Testis (tissue), 3 donors: ENCODE results near the gene COL4A3. TPM values are rescaled to one million over a fixed set of nuclear protein-coding genes. Genes with fewer than 3 reads are reported as not detected.

Experiments
- DNase-seq: peaks from one replicate; pipeline ENCODE4 v3.0.0-alpha.2; 2019
- H3K27ac ChIP-seq, 2 donors: fragments of 200-600 bp; sonication (generic); one replicate each; pipeline ENCODE4 v1.5.1; 2019
- H3K27me3 ChIP-seq: fragments of 200-600 bp; sonication (generic); one replicate; pipeline ENCODE4 v1.5.1; 2019
- H3K36me3 ChIP-seq: fragments of 200-600 bp; sonication (generic); one replicate; pipeline ENCODE4 v1.5.1; 2017; ENCODE audit warnings: low read depth; ENCODE audit errors: missing control alignments
- H3K4me1 ChIP-seq: fragments of 200-600 bp; sonication (generic); one replicate; pipeline ENCODE4 v1.5.1; 2019
- H3K4me3 ChIP-seq, 2 donors: fragments of 200-600 bp; sonication (generic); one replicate each; pipeline ENCODE4 v1.5.1; 2017 to 2019
- H3K9me3 ChIP-seq: fragments of 200-600 bp; sonication (generic); one replicate; pipeline ENCODE4 v1.5.1; 2017
- CTCF ChIP-seq, 3 experiments: fragments of 450-650 bp in 2 of 3; fragments of 200-600 bp in 1 of 3; sonication (generic) in 1 of 3; IDR thresholded peaks; one replicate each; pipeline ENCODE4 v1.5.1; 2016 to 2019; ENCODE audit warnings: antibody characterized with exemption in 3 of 3, mild to moderate bottlenecking in 2 of 3, moderate library complexity in 1 of 3
- POLR2A ChIP-seq: fragments of 450-650 bp; IDR thresholded peaks from one replicate; pipeline ENCODE4 v1.6.1; 2017; ENCODE audit warnings: antibody characterized with exemption, mild to moderate bottlenecking, moderate library complexity
- WGBS, 2 donors: methylation state at CpG; one replicate each; pipeline ENCODE4 v1.1.5; 2018; 5-methylcytosine and 5-hydroxymethylcytosine counted together
- intact Hi-C: fragments of 100-400 bp; cut with DNase I; formaldehyde crosslinking; loops from one replicate; pipeline ENCODE4 v1.15.1; 2023; ENCODE audit warnings: low total_unique reads
- polyA plus RNA-seq: library from polyadenylated mRNA; stranded (reverse); fragments of 350-450 nt; fragmentation: Illumina TruSeq; extraction: RNeasy Lipid Tissue Mini Kit (QIAGEN cat#74804); gene quantifications from one replicate; pipeline ENCODE4 v1.2.3, GENCODE V29; 2014; ENCODE audit warnings: low read depth, low replicate concordance; ENCODE audit not compliant: insufficient read depth
- total RNA-seq, 2 donors: library from RNA; depleted of rRNA; stranded (reverse); fragments of >200 nt; gene quantifications; one replicate each; pipeline ENCODE4 v1.2.3, GENCODE V29; 2016

COL4A3 gene
- total and polyA plus RNA-seq, 3 donors from 2014 or later: 3.7 to 11.0 (median 9.0) TPM

- Histone ChIP-seq H3K4me1 (no peaks in the 10 kb centered on the region), H3K9me3 (no peaks in the 10 kb centered on the region), H3K27me3 (no peaks in the 10 kb centered on the region), H3K27ac (no peak overlapping the region), H3K36me3 (no peaks in the 10 kb centered on the region), H3K4me3 (no peak overlapping the region)
- TF ChIP-seq CTCF (IDR thresholded peaks at IDR 0.05) (no peak), POLR2A (no peak)
- 90 to 96% methylated on average over 6 of the region's 6 CpGs for WGBS, 2 donors
- intact Hi-C loops: no loop called here
- no peak for DNase-seq
Observed at GRCh38 chr2:227285741-227286236, 121.4 kb downstream of the COL4A3 start.

- Histone ChIP-seq H3K36me3 (no peaks in the 10 kb centered on the region), H3K27ac (no peak overlapping the region), H3K9me3 (no peaks in the 10 kb centered on the region), H3K4me3 (no peak overlapping the region), H3K27me3 (no peaks in the 10 kb centered on the region), H3K4me1 (no peaks in the 10 kb centered on the region)
- whole genome bisulfite sequencing, 2 donors: 85 to 89% methylated on average over 5 of the region's 5 CpGs
- intact Hi-C loops: no loop called here
- DNase-seq: no peak
- TF ChIP-seq CTCF (IDR thresholded peaks at IDR 0.05) (no peak), POLR2A (no peak)
Observed at GRCh38 chr2:227287771-227288170, 123.3 kb downstream of the COL4A3 start.

- no peaks in the 10 kb centered on the region for H3K27me3 ChIP-seq
- H3K9me3 ChIP-seq: no peaks in the 10 kb centered on the region
- H3K4me1 ChIP-seq: no peaks in the 10 kb centered on the region
- H3K27ac ChIP-seq: no peak overlapping the region
- H3K4me3 ChIP-seq: no peak overlapping the region
- DNase-seq: no peak
- intact Hi-C loops: no loop called here
- no peaks in the 10 kb centered on the region for H3K36me3 ChIP-seq
- TF ChIP-seq CTCF (IDR thresholded peaks at IDR 0.05) (no peak), POLR2A (no peak)
- 84 to 88% methylated on average over 3 of the region's 3 CpGs for WGBS, 2 donors
Observed at GRCh38 chr2:227292314-227292713, 127.9 kb downstream of the COL4A3 start.

GRCh38 chr2:227293531-227293930 lies 129.1 kb downstream of the COL4A3 start:
- no peaks in the 10 kb centered on the region for H3K36me3 ChIP-seq
- no peak overlapping the region for H3K4me3 ChIP-seq
- no peaks in the 10 kb centered on the region for H3K4me1 ChIP-seq
- no peak overlapping the region for H3K27ac ChIP-seq
- H3K9me3 ChIP-seq: no peaks in the 10 kb centered on the region
- TF ChIP-seq POLR2A: no peak
- WGBS, 2 donors: 72 to 74% methylated on average over 4 of the region's 4 CpGs
- DNase-seq: no peak
- no peaks in the 10 kb centered on the region for H3K27me3 ChIP-seq
- intact Hi-C loops: no loop called here

- Histone ChIP-seq H3K4me1 (no peaks in the 10 kb centered on the region), H3K27ac (no peak overlapping the region), H3K27me3 (no peaks in the 10 kb centered on the region), H3K36me3 (no peaks in the 10 kb centered on the region), H3K9me3 (no peaks in the 10 kb centered on the region), H3K4me3 (no peak overlapping the region)
- WGBS, 2 donors: 98% methylated on average over 4 of the region's 4 CpGs
- intact Hi-C loops: no loop called here
- TF ChIP-seq POLR2A (no peak), CTCF (IDR thresholded peaks at IDR 0.05) (no peak)
- DNase-seq: no peak
Observed at GRCh38 chr2:227295806-227296205, 131.4 kb downstream of the COL4A3 start.
